PFSK-1 (cell line): ENCODE results near the gene NACC2.

ENCODE experiments used
- FOXP2 ChIP-seq: optimal IDR thresholded peaks from 2 replicates; pipeline ENCODE3; 2011; ENCODE audit warnings: borderline replicate concordance, control low read depth, inconsistent platforms; ENCODE audit not compliant: insufficient read depth; ENCODE audit errors: extremely low read length, extremely low read depth
- POLR2AphosphoS5 ChIP-seq: IDR thresholded peaks from 2 replicates; pipeline ENCODE4 v1.6.1; 2012; ENCODE audit warnings: low read depth, mild to moderate bottlenecking, control low read depth, low read length, moderate library complexity
- SIN3A ChIP-seq: IDR thresholded peaks from 2 replicates; pipeline ENCODE4 v1.6.1; 2012; ENCODE audit warnings: mild to moderate bottlenecking, low read length, moderate library complexity, borderline replicate concordance; ENCODE audit not compliant: insufficient read depth
- TAF1 ChIP-seq: IDR thresholded peaks from 2 replicates; pipeline ENCODE4 v1.6.1; 2012; ENCODE audit warnings: low read length, control low read depth, borderline replicate concordance; ENCODE audit not compliant: insufficient read depth
- TF ChIP-seq, protein P1 (sequence below), 2 experiments: IDR thresholded peaks; 2 replicates each; pipeline versions ENCODE4 v1.6.1 to v1.8.0; 2011 to 2012; ENCODE audit warnings: low read depth in 2 of 2, low read length in 2 of 2, control low read depth in 1 of 2, inconsistent platforms in 1 of 2, mild to moderate bottlenecking in 1 of 2, moderate library complexity in 1 of 2; ENCODE audit not compliant: insufficient read depth in 1 of 2

DNA sequence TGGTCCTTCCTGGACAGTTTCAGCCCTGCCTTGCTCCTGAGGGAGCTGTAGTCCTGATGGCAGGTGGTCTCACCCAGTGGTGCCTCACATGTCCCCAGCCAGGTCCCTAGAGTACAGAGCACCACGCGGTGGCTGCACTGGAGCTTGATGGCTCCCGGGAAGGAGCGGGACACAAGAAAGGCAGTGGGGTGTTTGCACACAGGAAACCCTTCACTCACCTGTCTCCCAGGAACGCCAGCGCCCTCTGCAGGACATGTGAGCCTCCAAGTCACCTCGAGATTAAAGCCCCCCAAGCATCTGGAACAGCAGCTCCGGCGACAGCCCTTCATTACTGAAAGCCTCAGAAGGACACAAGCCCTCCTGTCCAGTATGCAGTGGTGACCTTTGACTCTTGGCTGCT lies 43.5 kb upstream of the NACC2 start:
- TF ChIP-seq, protein P1, sequence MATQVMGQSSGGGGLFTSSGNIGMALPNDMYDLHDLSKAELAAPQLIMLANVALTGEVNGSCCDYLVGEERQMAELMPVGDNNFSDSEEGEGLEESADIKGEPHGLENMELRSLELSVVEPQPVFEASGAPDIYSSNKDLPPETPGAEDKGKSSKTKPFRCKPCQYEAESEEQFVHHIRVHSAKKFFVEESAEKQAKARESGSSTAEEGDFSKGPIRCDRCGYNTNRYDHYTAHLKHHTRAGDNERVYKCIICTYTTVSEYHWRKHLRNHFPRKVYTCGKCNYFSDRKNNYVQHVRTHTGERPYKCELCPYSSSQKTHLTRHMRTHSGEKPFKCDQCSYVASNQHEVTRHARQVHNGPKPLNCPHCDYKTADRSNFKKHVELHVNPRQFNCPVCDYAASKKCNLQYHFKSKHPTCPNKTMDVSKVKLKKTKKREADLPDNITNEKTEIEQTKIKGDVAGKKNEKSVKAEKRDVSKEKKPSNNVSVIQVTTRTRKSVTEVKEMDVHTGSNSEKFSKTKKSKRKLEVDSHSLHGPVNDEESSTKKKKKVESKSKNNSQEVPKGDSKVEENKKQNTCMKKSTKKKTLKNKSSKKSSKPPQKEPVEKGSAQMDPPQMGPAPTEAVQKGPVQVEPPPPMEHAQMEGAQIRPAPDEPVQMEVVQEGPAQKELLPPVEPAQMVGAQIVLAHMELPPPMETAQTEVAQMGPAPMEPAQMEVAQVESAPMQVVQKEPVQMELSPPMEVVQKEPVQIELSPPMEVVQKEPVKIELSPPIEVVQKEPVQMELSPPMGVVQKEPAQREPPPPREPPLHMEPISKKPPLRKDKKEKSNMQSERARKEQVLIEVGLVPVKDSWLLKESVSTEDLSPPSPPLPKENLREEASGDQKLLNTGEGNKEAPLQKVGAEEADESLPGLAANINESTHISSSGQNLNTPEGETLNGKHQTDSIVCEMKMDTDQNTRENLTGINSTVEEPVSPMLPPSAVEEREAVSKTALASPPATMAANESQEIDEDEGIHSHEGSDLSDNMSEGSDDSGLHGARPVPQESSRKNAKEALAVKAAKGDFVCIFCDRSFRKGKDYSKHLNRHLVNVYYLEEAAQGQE (IDR thresholded peaks at IDR 0.05; ENCODE audit: insufficient read depth in 1 of 2, low read depth in 2 of 2, low read length in 2 of 2) = no peak
- TF ChIP-seq POLR2AphosphoS5 (no peak), TAF1 (no peak), SIN3A (no peak), FOXP2 (no peak)
